Measurements from ENCODE around the gene ADGRG1. TPM values are rescaled to one million over a fixed set of nuclear protein-coding genes. Genes with fewer than 3 reads are reported as not detected.

ADGRG1 gene
- total RNA-seq, 2 experiments from 2014 or later = not detected

- no peaks in the 10 kb centered on the region for H3K9me2 ChIP-seq (ENCODE audit: insufficient read depth, low read length)
- H3K36me3 ChIP-seq (ENCODE audit: insufficient read depth, low read length) = no peaks in the 10 kb centered on the region
- H3K4me2 ChIP-seq (ENCODE audit: low read length) = no peak overlapping the region
- H3K79me2 ChIP-seq (ENCODE audit: insufficient read depth, low read depth, low read length) = no peaks in the 10 kb centered on the region
- CTCF ChIA-PET (ENCODE audit: unreplicated experiment) = no interaction called here
- H3K27ac ChIP-seq (ENCODE audit: low read depth, low read length, poor library complexity, severe bottlenecking) = no peak overlapping the region
- no peaks in the 10 kb centered on the region for H3K9me3 ChIP-seq (ENCODE audit: low read length)
- no peaks in the 10 kb centered on the region for H3K4me1 ChIP-seq (ENCODE audit: insufficient read depth, low read length, poor library complexity, severe bottlenecking)
- POLR2A ChIA-PET = interaction anchor here (0.7 kb wide), 1 partner anchor 229 kb away, joined by 5 read pairs; no protein-coding TSS in a partner anchor
- intact Hi-C loops (cut with micrococcal nuclease; ENCODE audit: unreplicated experiment) = no loop called here
- TF ChIP-seq CTCF (conservative IDR thresholded peaks at IDR 0.05; ENCODE audit: low read length) = no peak
- TF ChIP-seq EZH2phosphoT487 (IDR thresholded peaks at IDR 0.05; ENCODE audit: borderline replicate concordance, low read depth, low read length) = no peak
- no peak for DNase-seq (ENCODE audit: low spot score)
- no peak overlapping the region for H3K4me3 ChIP-seq (ENCODE audit: low read depth, low read length, poor library complexity, severe bottlenecking)
- H4K20me1 ChIP-seq (ENCODE audit: insufficient read depth, low read length) = no peaks in the 10 kb centered on the region
- BruUV-seq (replicated peaks) = no TSS peak
- H2AFZ ChIP-seq (ENCODE audit: low read length) = no peak overlapping the region
Measured at GRCh38 chr16:57713596-57713995, 85.2 kb downstream of the ADGRG1 start.

- Histone ChIP-seq H3K4me3 (ENCODE audit: low read depth, low read length, poor library complexity, severe bottlenecking) (no peak overlapping the region), H3K79me2 (ENCODE audit: insufficient read depth, low read depth, low read length) (no peaks in the 10 kb centered on the region), H2AFZ (ENCODE audit: low read length) (no peak overlapping the region), H3K4me1 (ENCODE audit: insufficient read depth, low read length, poor library complexity, severe bottlenecking) (no peaks in the 10 kb centered on the region), H3K4me2 (ENCODE audit: low read length) (no peak overlapping the region), H3K36me3 (ENCODE audit: insufficient read depth, low read length) (no peaks in the 10 kb centered on the region), H3K9me3 (ENCODE audit: low read length) (no peaks in the 10 kb centered on the region), H4K20me1 (ENCODE audit: insufficient read depth, low read length) (no peaks in the 10 kb centered on the region), H3K9me2 (ENCODE audit: insufficient read depth, low read length) (no peaks in the 10 kb centered on the region), H3K27ac (ENCODE audit: low read depth, low read length, poor library complexity, severe bottlenecking) (no peak overlapping the region)
- no peak for TF ChIP-seq CTCF (conservative IDR thresholded peaks at IDR 0.05; ENCODE audit: low read length)
- no peak for TF ChIP-seq EZH2phosphoT487 (IDR thresholded peaks at IDR 0.05; ENCODE audit: borderline replicate concordance, low read depth, low read length)
- BruUV-seq (replicated peaks) = no TSS peak
- ChIA-PET CTCF (ENCODE audit: unreplicated experiment) (no interaction called here), POLR2A (interaction anchor here (0.7 kb wide), 1 partner anchor 228 kb away, joined by 5 read pairs; no protein-coding TSS in a partner anchor)
- no peak for DNase-seq (ENCODE audit: low spot score)
- intact Hi-C loops (cut with micrococcal nuclease; ENCODE audit: unreplicated experiment) = no loop called here
Measured at GRCh38 chr16:57714047-57714446, 85.6 kb downstream of the ADGRG1 start.

Other genes starting within 250 kb of the ADGRG1 start
- gene CCL17, start 223.9 kb upstream of the ADGRG1 start, total RNA-seq (2014; rRNA removed; shearing (Covaris generic)) = not detected in 2 replicates
- not detected in 2 replicates for gene CCL17, start 223.9 kb upstream of the ADGRG1 start, total RNA-seq (2022)
- gene CIAPIN1, start 181.2 kb upstream of the ADGRG1 start, total RNA-seq (2014; rRNA removed; shearing (Covaris generic)) = 47.7 and 72.1 TPM in 2 replicates
- gene CIAPIN1, start 181.2 kb upstream of the ADGRG1 start, total RNA-seq (2022) = 56.2 and 58.9 TPM in 2 replicates
- gene COQ9, start 181.2 kb upstream of the ADGRG1 start, total RNA-seq (2014; rRNA removed; shearing (Covaris generic)) = 30.5 and 31.3 TPM in 2 replicates
- 43.9 and 45.2 TPM in 2 replicates for gene COQ9, start 181.2 kb upstream of the ADGRG1 start, total RNA-seq (2022)
- 98.1 and 101 TPM in 2 replicates for gene POLR2C, start 166.0 kb upstream of the ADGRG1 start, total RNA-seq (2014; rRNA removed; shearing (Covaris generic))
- 51.3 and 52.3 TPM in 2 replicates for gene POLR2C, start 166.0 kb upstream of the ADGRG1 start, total RNA-seq (2022)
- 0.09 and 0.13 TPM in 2 replicates for gene DOK4, start 142.1 kb upstream of the ADGRG1 start, total RNA-seq (2014; rRNA removed; shearing (Covaris generic))
- 1.0 and 1.1 TPM in 2 replicates for gene DOK4, start 142.1 kb upstream of the ADGRG1 start, total RNA-seq (2022)
- gene CCDC102A, start 92.1 kb upstream of the ADGRG1 start, total RNA-seq (2014; rRNA removed; shearing (Covaris generic)) = 4.2 and 4.8 TPM in 2 replicates
- gene CCDC102A, start 92.1 kb upstream of the ADGRG1 start, total RNA-seq (2022) = 6.7 and 7.1 TPM in 2 replicates
- 0.39 TPM in 1 of 2 replicates, not detected in the other for gene ADGRG5, start 86.0 kb upstream of the ADGRG1 start, total RNA-seq (2014; rRNA removed; shearing (Covaris generic))
- 0.37 and 1.3 TPM in 2 replicates for gene ADGRG5, start 86.0 kb upstream of the ADGRG1 start, total RNA-seq (2022)
- gene ADGRG3, start 39.7 kb downstream of the ADGRG1 start, total RNA-seq (2014; rRNA removed; shearing (Covaris generic)) = not detected in 2 replicates
- not detected in 2 replicates for gene ADGRG3, start 39.7 kb downstream of the ADGRG1 start, total RNA-seq (2022)
- gene DRC7, start 66.2 kb downstream of the ADGRG1 start, total RNA-seq (2014; rRNA removed; shearing (Covaris generic)) = 0.05 and 0.44 TPM in 2 replicates
- 0.46 and 0.55 TPM in 2 replicates for gene DRC7, start 66.2 kb downstream of the ADGRG1 start, total RNA-seq (2022)
- gene KATNB1, start 107.1 kb downstream of the ADGRG1 start, total RNA-seq (2014; rRNA removed; shearing (Covaris generic)) = 25.8 and 37.4 TPM in 2 replicates
- gene KATNB1, start 107.1 kb downstream of the ADGRG1 start, total RNA-seq (2022) = 43.0 and 43.5 TPM in 2 replicates
- gene KIFC3, start 173.9 kb downstream of the ADGRG1 start, total RNA-seq (2014; rRNA removed; shearing (Covaris generic)) = not detected in 2 replicates
- 0.61 TPM in 1 of 2 replicates, not detected in the other for gene KIFC3, start 173.9 kb downstream of the ADGRG1 start, total RNA-seq (2022)

Data from OCI-LY7 (cell line).